HCT116 (cell line): ENCODE data around the gene CAMK2A. TPM values are rescaled to one million over a fixed set of nuclear protein-coding genes. Genes with fewer than 3 reads are reported as not detected.

ENCODE experiments used
- ATAC-seq: fragments of 200-7000 bp; cut with Tn5 transposase; 2 replicates; pipeline ENCODE4 v1.9.1; 2020; ENCODE audit warnings: mild to moderate bottlenecking, moderate library complexity
- BruUV-seq: library from RNA; stranded (reverse); fragments of 400-500 nt; replicated peaks from 2 replicates; lab custom pipeline; 2021; lab: Mats Ljungman, UMichigan
- CTCF ChIA-PET: fragments of 300-600 bp; sonication (Branson Sonifier 250); formaldehyde crosslinking; loops from one replicate; lab custom pipeline; 2021; ENCODE audit warnings: antibody characterized with exemption; lab: Charles Lee
- POLR2A ChIA-PET: fragments of 300-600, 350-600 bp; sonication (Branson Sonifier 250); formaldehyde crosslinking; loops from one replicate; lab custom pipeline; 2021; ENCODE audit warnings: antibody characterized with exemption; lab: Charles Lee
- RAD21 ChIA-PET, 2 experiments: fragments of 300-600 bp; sonication (Branson Sonifier 250); formaldehyde crosslinking; loops; one replicate each; lab custom pipeline; 2023; ENCODE audit warnings: low total read pairs in 2 of 2; ENCODE audit not compliant: uncharacterized antibody in 2 of 2, unreplicated experiment in 2 of 2, low non-redundant PET in 1 of 2; lab: Charles Lee
- DNase-seq: peaks from one replicate; pipeline ENCODE4 v3.0.0-alpha.2; 2010; ENCODE audit warnings: low read depth, low spot score
- H2AFZ ChIP-seq: fragments of 200-600 bp; shearing (Covaris generic), sonication (generic); 2 replicates; pipeline ENCODE4 v1.6.1; 2017; ENCODE audit warnings: low read depth, mixed run types, mixed read lengths, antibody characterized with exemption, low read length; ENCODE audit not compliant: poor library complexity, severe bottlenecking
- H3K27ac ChIP-seq: 2 replicates; pipeline ENCODE4 v1.5.1; 2012; ENCODE audit warnings: low read depth, low read length
- H3K27me3 ChIP-seq: fragments of 200-600 bp; sonication (generic); 2 replicates; pipeline ENCODE4 v1.6.1; 2016; ENCODE audit warnings: mixed run types, low read length, mixed read lengths; ENCODE audit not compliant: insufficient read depth
- H3K36me3 ChIP-seq, 2 experiments: fragments of 200-500 bp in 1 of 2; fragments of 200-600 bp in 1 of 2; sonication (Bioruptor generic) in 1 of 2; sonication (generic) in 1 of 2; 2 replicates each; pipeline versions ENCODE4 v1.5.1 to v1.6.1; 2014 to 2016; ENCODE audit warnings: low read length in 2 of 2, inconsistent platforms in 1 of 2, mixed read lengths in 1 of 2, mixed run types in 1 of 2; ENCODE audit not compliant: insufficient read depth in 2 of 2, control insufficient read depth in 1 of 2
- H3K4me1 ChIP-seq, 2 experiments: fragments of 200-600 bp in 1 of 2; sonication (generic) in 1 of 2; 2 replicates each; pipeline versions ENCODE4 v1.5.1 to v1.6.1; 2012 to 2017; ENCODE audit warnings: low read length in 2 of 2, inconsistent platforms in 1 of 2, mild to moderate bottlenecking in 1 of 2, mixed read lengths in 1 of 2, mixed run types in 1 of 2, moderate library complexity in 1 of 2; ENCODE audit not compliant: insufficient read depth in 2 of 2, control insufficient read depth in 1 of 2
- H3K4me2 ChIP-seq: fragments of 200-600 bp; sonication (generic); 2 replicates; pipeline ENCODE4 v1.6.1; 2017; ENCODE audit warnings: mixed run types, low read length, mixed read lengths
- H3K4me3 ChIP-seq, 2 experiments: fragments of 200-600 bp in 1 of 2; sonication (generic) in 1 of 2; replicated peaks in 1 of 2; 2 replicates each; pipeline ENCODE4 v1.5.1; 2011 to 2016; ENCODE audit warnings: low read length in 2 of 2, control low read depth in 1 of 2, low read depth in 1 of 2, mild to moderate bottlenecking in 1 of 2, mixed read lengths in 1 of 2, mixed run types in 1 of 2
- H3K79me2 ChIP-seq: fragments of 200-600 bp; sonication (generic); 2 replicates; pipeline ENCODE4 v1.6.1; 2017; ENCODE audit warnings: mild to moderate bottlenecking, mixed run types, low read length, moderate library complexity, mixed read lengths; ENCODE audit not compliant: insufficient read depth
- H3K9ac ChIP-seq: fragments of 200-600 bp; sonication (generic); 2 replicates; pipeline ENCODE4 v1.6.1; 2016; ENCODE audit warnings: low read length, mixed read lengths
- H3K9me2 ChIP-seq: fragments of 200-600 bp; sonication (generic), shearing (Covaris generic); 2 replicates; pipeline ENCODE4 v1.6.1; 2017; ENCODE audit warnings: mixed run types, mild to moderate bottlenecking, moderate library complexity; ENCODE audit not compliant: insufficient read depth
- H3K9me3 ChIP-seq, 2 experiments: fragments of 200-500 bp in 1 of 2; fragments of 200-600 bp in 1 of 2; sonication (Bioruptor generic) in 1 of 2; sonication (generic) in 1 of 2; 2 replicates each; pipeline ENCODE4 v1.6.1; 2014 to 2017; ENCODE audit warnings: low read length in 2 of 2, mixed read lengths in 2 of 2, inconsistent platforms in 1 of 2, low read depth in 1 of 2, mild to moderate bottlenecking in 1 of 2, mixed run types in 1 of 2, moderate library complexity in 1 of 2; ENCODE audit not compliant: control insufficient read depth in 1 of 2, insufficient read depth in 1 of 2
- H4K20me1 ChIP-seq: fragments of 200-600 bp; sonication (generic), shearing (Covaris generic); 2 replicates; pipeline ENCODE4 v1.6.1; 2017; ENCODE audit warnings: mixed run types, mild to moderate bottlenecking, moderate library complexity; ENCODE audit not compliant: insufficient read depth
- EGR1 ChIP-seq: IDR thresholded peaks from 2 replicates; pipeline ENCODE4 v1.6.1; 2012; ENCODE audit warnings: low read depth
- ELF1 ChIP-seq: IDR thresholded peaks from 2 replicates; pipeline ENCODE4 v1.6.1; 2012; ENCODE audit warnings: low read depth, borderline replicate concordance
- EZH2 ChIP-seq: fragments of 200-600 bp; sonication (generic); IDR thresholded peaks from 2 replicates; pipeline ENCODE4 v1.6.1; 2017; ENCODE audit warnings: antibody characterized with exemption, mixed run types
- EZH2phosphoT487 ChIP-seq: fragments of 200-600 bp; IDR thresholded peaks from 2 replicates; pipeline ENCODE4 v1.6.1; 2018; ENCODE audit warnings: antibody characterized with exemption, borderline replicate concordance
- POLR2A ChIP-seq: IDR thresholded peaks from 2 replicates; pipeline ENCODE4 v1.7.0; 2011; ENCODE audit warnings: borderline replicate concordance; ENCODE audit not compliant: insufficient read depth, insufficient read length; ENCODE audit errors: extremely low read depth
- SIN3A ChIP-seq: IDR thresholded peaks from 2 replicates; pipeline ENCODE4 v1.6.1; 2012; ENCODE audit warnings: low read depth
- SRF ChIP-seq: IDR thresholded peaks from 2 replicates; pipeline ENCODE4 v1.6.1; 2012; ENCODE audit warnings: low read depth
- TCF7L2 ChIP-seq: IDR thresholded peaks from 2 replicates; pipeline ENCODE4 v1.7.0; 2011; ENCODE audit warnings: borderline replicate concordance, inconsistent platforms; ENCODE audit not compliant: insufficient read depth, insufficient read length; ENCODE audit errors: extremely low read depth
- ZNF274 ChIP-seq: fragments of 200-500 bp; sonication (Bioruptor generic); IDR thresholded peaks from 2 replicates; pipeline ENCODE4 v1.6.1; 2014; ENCODE audit warnings: mild to moderate bottlenecking, low read depth, low read length, inconsistent platforms
- intact Hi-C: fragments of 100-400 bp; cut with micrococcal nuclease; formaldehyde crosslinking; loops from 2 replicates; pipeline ENCODE4 v1.10.0; 2022
- total RNA-seq: library from RNA; stranded (reverse); gene quantifications from one replicate; pipeline ENCODE4 v1.2.1, GENCODE V29; 2021; ENCODE audit not compliant: unreplicated experiment
- TF ChIP-seq, protein P1 (sequence below): IDR thresholded peaks from 2 replicates; pipeline ENCODE4 v1.6.1; 2012

CAMK2A gene
- total RNA-seq, 1 experiment from 2014 or later = not detected

GRCh38 chr5:150183436-150183835 lies 106.1 kb downstream of the CAMK2A start (continued):
- TF ChIP-seq SIN3A = no peak
- no peak for TF ChIP-seq TCF7L2
- no peak for TF ChIP-seq EGR1

DNA sequence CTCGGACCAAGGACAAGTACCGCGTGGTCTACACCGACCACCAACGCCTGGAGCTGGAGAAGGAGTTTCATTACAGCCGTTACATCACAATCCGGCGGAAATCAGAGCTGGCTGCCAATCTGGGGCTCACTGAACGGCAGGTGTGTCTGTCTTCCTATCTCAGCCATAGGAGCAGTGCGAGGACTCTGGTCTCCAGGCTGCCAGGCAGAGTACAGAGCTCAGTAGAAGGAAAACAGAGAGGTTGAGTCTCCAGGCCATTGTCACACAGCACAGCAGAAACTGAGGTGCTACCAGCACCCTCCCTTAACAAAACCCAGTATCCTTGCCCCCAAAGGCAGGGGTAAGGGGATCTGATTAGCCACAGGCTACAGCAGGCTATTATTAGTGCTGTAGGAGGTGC lies 106.8 kb downstream of the CAMK2A start:
- Histone ChIP-seq H3K27ac (no peak overlapping the region), H4K20me1 (no peaks in the 10 kb centered on the region), H3K4me3 (no peak overlapping the region), H2AFZ (no peak overlapping the region), H3K4me2 (no peak overlapping the region), H3K9me2 (no peaks in the 10 kb centered on the region), H3K9me3 (no peaks in the 10 kb centered on the region), H3K27me3 (no peaks in the 10 kb centered on the region), H3K36me3 (no peaks in the 10 kb centered on the region), H3K9ac (no peak overlapping the region), H3K79me2 (no peaks in the 10 kb centered on the region), H3K4me1 (peaks cover 0 to 7% of the 10 kb centered on the region in 2 experiments; a peak in 1 of 4 replicates)
- DNase-seq = no peak
- no TSS peak for BruUV-seq
- TF ChIP-seq SIN3A (no peak), EZH2phosphoT487 (no peak), EZH2 (no peak), POLR2A (no peak), SRF (no peak), ZNF274 (no peak), ELF1 (no peak)
- TF ChIP-seq, protein P1, sequence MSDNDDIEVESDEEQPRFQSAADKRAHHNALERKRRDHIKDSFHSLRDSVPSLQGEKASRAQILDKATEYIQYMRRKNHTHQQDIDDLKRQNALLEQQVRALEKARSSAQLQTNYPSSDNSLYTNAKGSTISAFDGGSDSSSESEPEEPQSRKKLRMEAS = no peak
- ChIA-PET POLR2A (no interaction called here), RAD21 (no interaction called here), CTCF (no interaction called here)
- ATAC-seq = no peak
- intact Hi-C loops = no loop called here
